Psoas muscle (tissue), 8 donors: Measurements from ENCODE around the gene CUX1. TPM values are rescaled to one million over a fixed set of nuclear protein-coding genes. Genes with fewer than 3 reads are reported as not detected.

Source experiments
- ATAC-seq, 4 donors: fragments of 200-7000 bp; cut with Tn5 transposase; one replicate each; pipeline ENCODE4 v1.9.1; 2020; ENCODE audit warnings: moderate library complexity in 3 of 4, mild to moderate bottlenecking in 2 of 4
- DNase-seq, 2 donors: peaks; one replicate each; pipeline ENCODE4 v3.0.0-alpha.2; 2020
- H3K27ac ChIP-seq: fragments of 200-600 bp; one replicate; pipeline ENCODE4 v1.8.0; 2022
- H3K27me3 ChIP-seq, 3 donors: fragments of 200-600 bp in 1 of 3; one replicate each; pipeline versions ENCODE4 v1.6.1 to v1.8.0; 2013 to 2022; ENCODE audit warnings: low read length in 2 of 3, mild to moderate bottlenecking in 2 of 3, moderate library complexity in 1 of 3; ENCODE audit not compliant: insufficient read depth in 3 of 3
- H3K36me3 ChIP-seq, 2 donors: fragments of 200-600 bp in 1 of 2; one replicate each; pipeline versions ENCODE4 v1.6.1 to v1.8.0; 2013 to 2022; ENCODE audit warnings: low read depth in 1 of 2, mild to moderate bottlenecking in 1 of 2, moderate library complexity in 1 of 2; ENCODE audit not compliant: insufficient read depth in 1 of 2
- H3K4me1 ChIP-seq: fragments of 200-600 bp; one replicate; pipeline ENCODE4 v1.8.0; 2022
- H3K4me3 ChIP-seq: fragments of 200-600 bp; one replicate; pipeline ENCODE4 v1.8.0; 2022; ENCODE audit warnings: mild to moderate bottlenecking
- H3K9me3 ChIP-seq: fragments of 200-600 bp; one replicate; pipeline ENCODE4 v1.8.0; 2022
- WGBS, 3 donors: extraction: QIAGEN DNeasy Blood & Tissue Kit; methylation state at CpG; one replicate each; pipeline versions ENCODE4 v1.1.6 to v1.1.7; 2013; 5-methylcytosine and 5-hydroxymethylcytosine counted together
- intact Hi-C, 2 donors: fragments of 100-400 bp; cut with DNase I; formaldehyde crosslinking; loops; one replicate each; pipeline versions ENCODE4 v1.11.0 to v1.14.2; 2022
- polyA plus RNA-seq, 3 donors: library from polyadenylated mRNA; stranded (reverse); fragments of 200-250 nt; gene quantifications; one replicate each; pipeline ENCODE4 v1.2.3, GENCODE V29; 2013
- total RNA-seq, 4 donors: library from RNA; stranded (reverse); fragmentation: NEBNext Ultra II Directional in 2 of 4; extraction: Animal tissue kit (Norgen Biotek cat#: 25700) in 2 of 4; gene quantifications; one replicate each; pipeline versions ENCODE4 v1.2.1 to v1.2.4, GENCODE V29; 2021 to 2023
- TF ChIP-seq, protein P1 (sequence below): fragments of 200-600 bp; IDR thresholded peaks from one replicate; pipeline ENCODE4 v1.8.0; 2022; ENCODE audit warnings: antibody characterized with exemption
- donor health status: healthy with polysubstance abuse.
- donor health status: DM: no; HTN: no; CAD: no; lungs with moderate emphysema.
- donor health status: Bipolar disorder and iron deficiency.
- donor health status: healthy.
- donor health status: DM: yes; HTN: yes; CAD: no.
- donor health status: DM: no; HTN: no; CAD: no.
- donor health status: DM: no; HTN: no; CAD: no.
- donor health status: DM: yes; HTN: yes; CAD: no.

CUX1 gene
- total and polyA plus RNA-seq, 7 donors: 12.5 to 95.6 (median 72.4) TPM

DNA sequence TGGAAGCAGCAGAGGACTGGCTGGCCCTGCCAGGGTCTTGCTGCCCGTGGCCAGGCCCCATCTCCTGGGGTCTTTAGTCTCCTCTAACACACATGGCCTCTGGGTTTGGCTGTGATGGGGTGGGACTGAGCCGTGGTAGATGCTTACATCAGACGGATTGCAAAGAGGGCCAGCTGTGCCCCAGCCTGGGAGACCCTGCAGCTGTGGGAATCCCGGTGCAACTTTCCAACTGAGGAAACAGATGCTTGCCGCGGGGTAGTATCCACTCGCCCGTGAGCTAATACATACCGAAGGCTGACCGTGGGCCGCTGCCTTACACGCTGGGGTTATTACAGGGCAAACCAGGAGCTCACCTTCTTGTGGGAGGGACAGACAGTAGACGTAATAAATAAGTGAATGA lies 445.1 kb downstream of the CUX1 start:
- no peaks in the 10 kb centered on the region for H3K4me1 ChIP-seq
- H3K27me3 ChIP-seq: no peaks in the 10 kb centered on the region
- no peaks in the 10 kb centered on the region for H3K9me3 ChIP-seq
- 58 to 64% (median 61%) methylated on average over 11 to 13 of the region's 13 CpGs for WGBS, 3 donors
- no peaks in the 10 kb centered on the region for H3K36me3 ChIP-seq
- no peak overlapping the region for H3K27ac ChIP-seq
- DNase-seq (no peak), ATAC-seq (no peak)
- TF ChIP-seq, protein P1, sequence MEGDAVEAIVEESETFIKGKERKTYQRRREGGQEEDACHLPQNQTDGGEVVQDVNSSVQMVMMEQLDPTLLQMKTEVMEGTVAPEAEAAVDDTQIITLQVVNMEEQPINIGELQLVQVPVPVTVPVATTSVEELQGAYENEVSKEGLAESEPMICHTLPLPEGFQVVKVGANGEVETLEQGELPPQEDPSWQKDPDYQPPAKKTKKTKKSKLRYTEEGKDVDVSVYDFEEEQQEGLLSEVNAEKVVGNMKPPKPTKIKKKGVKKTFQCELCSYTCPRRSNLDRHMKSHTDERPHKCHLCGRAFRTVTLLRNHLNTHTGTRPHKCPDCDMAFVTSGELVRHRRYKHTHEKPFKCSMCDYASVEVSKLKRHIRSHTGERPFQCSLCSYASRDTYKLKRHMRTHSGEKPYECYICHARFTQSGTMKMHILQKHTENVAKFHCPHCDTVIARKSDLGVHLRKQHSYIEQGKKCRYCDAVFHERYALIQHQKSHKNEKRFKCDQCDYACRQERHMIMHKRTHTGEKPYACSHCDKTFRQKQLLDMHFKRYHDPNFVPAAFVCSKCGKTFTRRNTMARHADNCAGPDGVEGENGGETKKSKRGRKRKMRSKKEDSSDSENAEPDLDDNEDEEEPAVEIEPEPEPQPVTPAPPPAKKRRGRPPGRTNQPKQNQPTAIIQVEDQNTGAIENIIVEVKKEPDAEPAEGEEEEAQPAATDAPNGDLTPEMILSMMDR: no peak
- H3K4me3 ChIP-seq: no peak overlapping the region
- intact Hi-C loops: no loop called here

DNA sequence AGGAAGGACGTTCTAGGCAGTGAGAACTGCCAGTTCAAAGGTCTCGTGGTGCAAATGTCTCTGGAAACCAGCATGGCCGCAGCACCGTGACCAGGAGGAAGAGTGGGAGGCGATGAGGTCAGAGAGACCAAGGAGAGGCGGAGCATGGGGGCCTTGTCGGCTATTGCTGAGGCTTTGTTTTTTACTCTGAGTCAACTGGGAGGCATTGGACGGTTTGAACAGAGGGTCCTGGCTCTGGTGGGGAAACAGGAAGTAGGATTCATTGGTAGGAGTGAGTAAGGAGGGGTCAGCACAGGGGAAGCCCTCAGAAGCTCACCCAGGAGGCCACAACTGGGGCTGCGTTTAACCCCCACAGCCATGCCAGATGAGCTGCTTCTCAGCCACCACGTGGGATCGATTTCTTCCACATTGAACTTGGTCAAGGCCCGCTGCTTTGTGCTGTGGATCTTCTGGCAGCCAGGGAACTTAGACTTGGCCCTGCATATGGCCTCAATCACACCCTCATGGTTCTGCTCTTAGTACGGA lies 447.0 kb downstream of the CUX1 start:
- Histone ChIP-seq H3K27ac (no peak overlapping the region), H3K4me3 (no peak overlapping the region), H3K9me3 (no peaks in the 10 kb centered on the region), H3K27me3 (no peaks in the 10 kb centered on the region), H3K4me1 (no peaks in the 10 kb centered on the region), H3K36me3 (no peaks in the 10 kb centered on the region)
- TF ChIP-seq, protein P1: no peak
- intact Hi-C loops: no loop called here
- 59 to 78% (median 65%) methylated on average over 13 of the region's 13 CpGs for WGBS, 3 donors
- no peak for DNase-seq
- ATAC-seq: no peak

DNA sequence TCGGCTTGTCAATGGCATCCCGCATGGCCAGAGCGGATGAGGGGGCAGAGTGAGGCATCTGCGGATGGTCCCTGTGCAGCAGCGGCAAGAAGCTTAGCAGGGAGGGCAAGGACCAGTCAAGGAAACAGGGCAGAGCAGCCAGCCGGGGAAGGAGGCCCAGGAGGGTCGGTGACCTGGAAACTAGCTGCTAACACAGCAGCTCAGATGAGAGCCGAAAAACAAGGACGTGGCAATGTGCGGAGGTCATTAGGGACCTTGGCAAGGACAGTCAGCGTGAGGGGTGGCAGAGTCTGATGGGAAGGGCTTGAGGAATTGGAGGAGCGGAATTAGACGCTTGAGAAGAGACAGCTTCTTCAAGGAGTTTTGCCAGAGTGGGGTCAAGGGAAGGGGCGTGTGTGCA lies 449.1 kb downstream of the CUX1 start:
- ATAC-seq: no peak
- DNase-seq: no peak
- Histone ChIP-seq H3K4me1 (no peaks in the 10 kb centered on the region), H3K27ac (no peak overlapping the region), H3K36me3 (no peaks in the 10 kb centered on the region), H3K9me3 (no peaks in the 10 kb centered on the region), H3K27me3 (no peaks in the 10 kb centered on the region), H3K4me3 (no peak overlapping the region)
- intact Hi-C loops: no loop called here
- WGBS, 3 donors: 79 to 84% (median 83%) methylated on average over 14 of the region's 14 CpGs
- TF ChIP-seq, protein P1: no peak

DNA sequence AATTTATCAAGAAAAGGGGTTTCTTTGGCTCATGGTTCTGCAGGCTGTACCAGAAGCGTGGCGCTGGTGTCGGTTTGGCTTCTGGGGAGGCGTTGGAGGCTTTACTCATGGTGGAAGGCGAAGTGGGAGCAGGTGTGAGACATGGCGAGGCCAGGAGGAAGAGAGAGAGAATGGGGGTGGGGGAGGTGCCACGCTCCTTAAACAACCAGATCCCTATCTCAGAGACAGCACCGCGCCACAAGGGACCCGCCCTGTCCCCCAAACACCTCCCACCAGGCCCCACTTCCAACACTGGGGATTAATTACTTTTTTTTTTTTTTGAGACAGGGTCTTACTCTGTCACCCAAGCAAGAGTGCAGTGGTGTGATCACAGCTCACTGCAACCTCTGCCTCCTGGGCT lies 451.2 kb downstream of the CUX1 start:
- Histone ChIP-seq H3K27me3 (no peaks in the 10 kb centered on the region), H3K4me1 (no peaks in the 10 kb centered on the region), H3K36me3 (no peaks in the 10 kb centered on the region), H3K27ac (no peak overlapping the region), H3K4me3 (no peak overlapping the region), H3K9me3 (no peaks in the 10 kb centered on the region)
- WGBS, 3 donors: 84 to 88% (median 86%) methylated on average over 9 to 10 of the region's 10 CpGs
- TF ChIP-seq, protein P1: no peak
- no peak for ATAC-seq
- intact Hi-C loops: no loop called here
- no peak for DNase-seq

DNA sequence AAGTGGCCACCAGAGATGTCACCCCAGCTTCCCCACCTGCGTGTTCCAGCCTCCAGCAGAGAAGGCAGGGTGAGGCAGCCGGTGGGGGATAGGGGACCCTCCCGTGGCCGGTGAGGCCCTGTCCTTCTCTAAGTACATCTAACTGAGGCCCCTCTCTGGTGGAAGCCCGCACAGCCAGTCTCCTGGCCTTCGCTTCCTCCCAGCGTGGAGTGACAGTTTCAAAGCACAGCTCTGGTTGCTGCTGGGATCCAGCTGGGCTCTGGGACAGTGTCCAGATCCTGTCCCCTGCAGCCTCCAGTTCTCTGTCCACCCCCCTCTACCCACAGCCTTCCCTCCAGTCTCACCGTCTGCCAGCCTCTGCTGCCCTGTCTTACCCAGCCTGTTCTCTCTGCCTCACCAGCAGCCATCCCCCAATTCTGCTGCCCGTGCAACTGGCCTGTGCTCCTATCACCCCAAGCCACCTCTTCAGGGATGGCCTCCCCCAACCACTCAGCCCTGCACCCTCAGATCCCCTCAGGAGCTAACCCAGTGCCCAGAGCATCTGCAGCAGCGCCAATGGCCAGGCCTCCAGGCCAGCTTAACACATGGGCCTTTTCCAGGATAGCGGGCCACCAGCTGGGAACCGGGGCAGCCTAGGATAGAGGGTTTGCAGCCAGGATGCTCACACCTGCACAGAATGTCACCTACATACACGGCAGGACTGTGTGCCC lies 452.9 kb downstream of the CUX1 start:
- H3K27ac ChIP-seq: no peak overlapping the region
- intact Hi-C loops: loop anchor here in 1 of 2 donors (5.0 to 10.0 kb wide), 3 partner anchors 583 to 908 kb away; partner anchors contain the start of gene COL26A1
- TF ChIP-seq, protein P1: no peak
- H3K36me3 ChIP-seq: no peaks in the 10 kb centered on the region
- no peaks in the 10 kb centered on the region for H3K27me3 ChIP-seq
- no peak for ATAC-seq
- H3K9me3 ChIP-seq: no peaks in the 10 kb centered on the region
- H3K4me3 ChIP-seq: no peak overlapping the region
- H3K4me1 ChIP-seq: no peaks in the 10 kb centered on the region
- DNase-seq: no peak
- 56 to 64% (median 58%) methylated on average over 13 of the region's 13 CpGs for WGBS, 3 donors
